ENCODE measurements around the gene OR1I1. TPM values are rescaled to one million over a fixed set of nuclear protein-coding genes. Genes with fewer than 3 reads are reported as not detected.
A peak's percentile ranks its signal among the peaks of the same experiment; 100 is the strongest.

Gene OR1I1
- total RNA-seq, 1 donor from 2014 or later, result not detected

DNA sequence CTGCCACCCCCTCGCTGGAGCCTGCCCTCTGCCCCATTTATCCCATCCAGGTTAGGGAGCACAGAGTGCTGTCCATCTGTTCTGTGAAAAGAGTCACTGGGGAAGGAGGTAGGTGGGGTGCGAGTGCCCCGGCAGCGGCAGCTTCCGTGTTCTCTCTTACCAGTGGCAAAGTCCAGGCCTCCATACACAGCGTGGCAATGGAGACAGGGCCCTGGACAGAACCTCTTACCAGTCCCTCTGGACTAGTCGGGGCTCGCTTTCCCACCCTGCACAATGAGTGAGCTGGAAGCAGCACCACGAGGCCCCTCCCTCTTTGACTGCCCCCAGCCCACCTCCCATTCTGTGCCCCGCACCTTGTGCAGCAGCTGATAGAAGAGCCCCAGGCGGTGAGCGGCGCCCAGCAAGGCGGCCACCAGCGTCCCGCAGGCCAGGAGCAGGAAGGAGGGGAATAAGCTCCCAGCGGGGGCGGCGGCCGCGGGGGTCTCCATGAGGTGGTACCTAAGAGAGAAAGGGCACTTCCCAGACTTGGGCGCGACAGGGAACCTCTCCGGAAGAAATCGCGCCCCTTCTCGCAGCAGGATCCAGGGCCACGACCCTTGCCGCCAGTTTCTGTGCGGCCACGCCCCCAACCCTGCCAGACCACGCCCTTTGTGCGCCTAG is 42.7 kb downstream of the OR1I1 start:
- Histone ChIP-seq H3K4me3 (peak overlapping the region; percentile 58), H4K20me1 (ENCODE audit: low read depth) (peaks cover 4% of the 10 kb centered on the region), H3K4me2 (peak overlapping the region; percentile 88), H3K9ac (no peak overlapping the region), H3K36me3 (no peaks in the 10 kb centered on the region), H3K79me2 (ENCODE audit: low read depth) (peaks cover 18% of the 10 kb centered on the region), H3K9me3 (ENCODE audit: low read depth) (no peaks in the 10 kb centered on the region), H3K27me3 (no peaks in the 10 kb centered on the region), H3F3A (ENCODE audit: low read depth) (no peaks in the 10 kb centered on the region), H3K4me1 (no peaks in the 10 kb centered on the region), H3K27ac (no peak overlapping the region), H2AFZ (replicated peaks) (peak overlapping the region; percentile 84)
- TF ChIP-seq EZH2phosphoT487 (IDR thresholded peaks at IDR 0.05) (no peak), EZH2 (IDR thresholded peaks at IDR 0.05) (no peak)
- TF ChIP-seq, protein P1, sequence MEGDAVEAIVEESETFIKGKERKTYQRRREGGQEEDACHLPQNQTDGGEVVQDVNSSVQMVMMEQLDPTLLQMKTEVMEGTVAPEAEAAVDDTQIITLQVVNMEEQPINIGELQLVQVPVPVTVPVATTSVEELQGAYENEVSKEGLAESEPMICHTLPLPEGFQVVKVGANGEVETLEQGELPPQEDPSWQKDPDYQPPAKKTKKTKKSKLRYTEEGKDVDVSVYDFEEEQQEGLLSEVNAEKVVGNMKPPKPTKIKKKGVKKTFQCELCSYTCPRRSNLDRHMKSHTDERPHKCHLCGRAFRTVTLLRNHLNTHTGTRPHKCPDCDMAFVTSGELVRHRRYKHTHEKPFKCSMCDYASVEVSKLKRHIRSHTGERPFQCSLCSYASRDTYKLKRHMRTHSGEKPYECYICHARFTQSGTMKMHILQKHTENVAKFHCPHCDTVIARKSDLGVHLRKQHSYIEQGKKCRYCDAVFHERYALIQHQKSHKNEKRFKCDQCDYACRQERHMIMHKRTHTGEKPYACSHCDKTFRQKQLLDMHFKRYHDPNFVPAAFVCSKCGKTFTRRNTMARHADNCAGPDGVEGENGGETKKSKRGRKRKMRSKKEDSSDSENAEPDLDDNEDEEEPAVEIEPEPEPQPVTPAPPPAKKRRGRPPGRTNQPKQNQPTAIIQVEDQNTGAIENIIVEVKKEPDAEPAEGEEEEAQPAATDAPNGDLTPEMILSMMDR (IDR thresholded peaks at IDR 0.05), result no peak
- Mint-ChIP-seq H3K4me1 (peaks cover 10% of the 10 kb centered on the region), H3K4me3 (peak overlapping the region; percentile 96), H3K27ac (peak overlapping the region; percentile 67), H3K27me3 (ENCODE audit: insufficient read depth, low read depth) (peaks cover 7% of the 10 kb centered on the region), H3K9me3 (no peaks in the 10 kb centered on the region), H3K36me3 (peaks cover 15% of the 10 kb centered on the region)
- no peak for DNase-seq (ENCODE audit: low spot score)

GRCh38 chr19:15125232-15126067 is 43.4 kb downstream of the OR1I1 start:
- Histone ChIP-seq H3K27ac (no peak overlapping the region), H3K36me3 (no peaks in the 10 kb centered on the region), H3K27me3 (no peaks in the 10 kb centered on the region), H3F3A (ENCODE audit: low read depth) (no peaks in the 10 kb centered on the region), H4K20me1 (ENCODE audit: low read depth) (peaks cover 4% of the 10 kb centered on the region), H3K79me2 (ENCODE audit: low read depth) (peaks cover 18% of the 10 kb centered on the region), H3K9me3 (ENCODE audit: low read depth) (no peaks in the 10 kb centered on the region), H3K4me1 (no peaks in the 10 kb centered on the region), H3K9ac (no peak overlapping the region), H3K4me2 (peak overlapping the region; percentile 88), H3K4me3 (peak overlapping the region; percentile 58), H2AFZ (replicated peaks) (peak overlapping the region; percentile 84)
- Mint-ChIP-seq H3K4me1 (peaks cover 10% of the 10 kb centered on the region), H3K27ac (peak overlapping the region; percentile 67), H3K36me3 (peaks cover 13% of the 10 kb centered on the region), H3K27me3 (ENCODE audit: insufficient read depth, low read depth) (peaks cover 7% of the 10 kb centered on the region), H3K9me3 (no peaks in the 10 kb centered on the region), H3K4me3 (peak overlapping the region; percentile 96)
- DNase-seq (ENCODE audit: low spot score), result peak; percentile 98
- TF ChIP-seq, protein P1 (IDR thresholded peaks at IDR 0.05), result peak; percentile 25
- TF ChIP-seq EZH2 (IDR thresholded peaks at IDR 0.05), result no peak
- TF ChIP-seq EZH2phosphoT487 (IDR thresholded peaks at IDR 0.05), result no peak

DNA sequence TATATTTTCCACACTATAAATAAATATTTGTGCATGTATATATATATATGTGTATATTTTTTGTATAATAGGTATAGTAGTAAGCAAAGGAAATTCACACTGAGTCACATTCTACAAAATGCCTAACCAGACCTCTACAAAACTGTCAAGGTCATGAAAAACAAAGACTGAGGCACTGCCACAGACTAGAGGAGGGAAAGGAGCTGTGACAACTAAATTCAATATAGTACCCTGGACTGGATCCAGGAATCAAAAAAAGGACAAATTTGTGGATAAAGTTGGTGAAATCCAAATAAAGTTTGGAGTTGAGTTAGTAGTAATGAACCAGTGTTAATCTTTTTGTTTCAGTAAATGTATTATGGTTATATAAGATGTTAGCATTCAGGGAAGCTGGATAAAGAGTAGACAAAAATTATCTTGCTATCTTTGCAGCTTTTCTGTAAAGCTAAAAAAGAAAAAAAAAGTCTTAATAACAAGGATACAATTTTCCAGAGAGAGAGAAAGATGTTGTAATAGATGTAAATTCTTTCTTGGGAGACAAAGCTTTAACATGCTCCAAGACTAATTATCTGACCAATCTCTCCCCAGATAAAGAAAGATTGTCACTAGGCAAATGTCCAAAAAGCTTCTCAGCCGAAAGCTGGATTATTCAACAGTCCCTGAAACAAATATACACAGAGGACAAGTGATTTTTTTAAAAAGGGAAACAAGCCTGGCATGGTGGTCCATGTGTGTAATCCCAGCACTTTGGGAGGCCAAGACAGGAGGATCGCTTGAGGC is 44.3 kb downstream of the OR1I1 start:
- Histone ChIP-seq H3K79me2 (ENCODE audit: low read depth) (peaks cover 18% of the 10 kb centered on the region), H3K27ac (no peak overlapping the region), H3F3A (ENCODE audit: low read depth) (no peaks in the 10 kb centered on the region), H3K9ac (no peak overlapping the region), H3K9me3 (ENCODE audit: low read depth) (no peaks in the 10 kb centered on the region), H3K4me2 (peak overlapping the region; percentile 88), H3K36me3 (no peaks in the 10 kb centered on the region), H3K4me1 (no peaks in the 10 kb centered on the region), H4K20me1 (ENCODE audit: low read depth) (peaks cover 4% of the 10 kb centered on the region), H2AFZ (replicated peaks) (no peak overlapping the region), H3K4me3 (peak overlapping the region; percentile 58), H3K27me3 (no peaks in the 10 kb centered on the region)
- Mint-ChIP-seq H3K4me3 (peak overlapping the region; percentile 50), H3K4me1 (peaks cover 10% of the 10 kb centered on the region), H3K9me3 (no peaks in the 10 kb centered on the region), H3K27ac (no peak overlapping the region), H3K36me3 (peaks cover 5% of the 10 kb centered on the region), H3K27me3 (ENCODE audit: insufficient read depth, low read depth) (peaks cover 7% of the 10 kb centered on the region)
- TF ChIP-seq EZH2 (IDR thresholded peaks at IDR 0.05) (no peak), EZH2phosphoT487 (IDR thresholded peaks at IDR 0.05) (no peak)
- TF ChIP-seq, protein P1 (IDR thresholded peaks at IDR 0.05), result no peak
- no peak for DNase-seq (ENCODE audit: low spot score)
